ENCODE results near the gene SNX17. TPM values are rescaled to one million over a fixed set of nuclear protein-coding genes. Genes with fewer than 3 reads are reported as not detected.

The SNX17 gene
- total RNA-seq, 1 donor from 2014 or later = 129 TPM

DNA sequence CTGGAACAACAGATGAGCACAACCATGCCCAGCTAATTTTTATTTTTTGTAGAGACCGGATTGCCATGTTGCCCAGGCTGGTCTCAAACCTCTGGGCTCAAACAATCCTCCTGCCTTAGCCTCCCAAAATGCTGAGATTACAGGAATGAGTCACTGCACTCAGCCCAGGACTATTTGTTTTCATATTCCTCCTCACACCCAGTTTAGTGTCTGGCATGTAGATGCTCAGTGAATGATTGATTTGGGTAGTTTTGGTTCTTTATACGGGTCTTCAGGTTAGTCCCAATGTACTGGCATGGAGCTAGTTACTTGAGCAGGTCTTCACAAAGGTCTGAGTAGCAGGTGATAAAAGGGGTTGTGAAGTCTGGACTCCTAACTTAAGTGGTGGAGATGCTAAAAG is 6.5 kb upstream of the SNX17 start:
- intact Hi-C loops (cut with micrococcal nuclease) = no loop called here

DNA sequence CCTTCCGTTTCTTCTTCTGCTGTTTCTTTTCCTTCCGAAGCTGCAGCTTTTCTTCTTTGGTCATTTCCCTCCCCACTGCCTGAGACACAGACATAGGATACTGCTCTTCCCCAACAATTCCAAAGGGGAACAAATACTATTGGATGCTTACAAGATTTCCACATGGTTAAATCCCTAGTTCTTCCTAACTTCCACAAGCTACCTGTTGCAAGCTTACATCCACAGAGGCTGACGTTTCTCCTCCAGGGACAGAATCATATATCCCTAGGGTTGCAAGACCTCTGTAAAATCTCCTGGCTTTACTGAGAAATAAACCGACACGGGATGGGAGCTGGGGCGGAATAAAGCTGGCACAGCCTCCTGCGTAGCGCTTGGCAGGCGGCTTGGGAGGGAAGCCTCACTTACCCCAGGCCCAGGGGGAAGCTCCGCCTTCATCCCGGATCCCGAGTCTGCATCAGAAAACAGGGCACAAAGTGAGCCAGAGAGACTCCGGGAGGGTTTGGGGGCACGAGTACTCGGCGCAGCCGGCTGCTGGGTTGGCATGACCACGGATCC is 868 bp upstream of the SNX17 start:
- intact Hi-C loops (cut with micrococcal nuclease) = loop anchor here (1.0 to 5.0 kb wide), 18 partner anchors 11 to 1503 kb away; partner anchors contain the start of genes ATRAID, CAD, CCDC121 and GPN1

DNA sequence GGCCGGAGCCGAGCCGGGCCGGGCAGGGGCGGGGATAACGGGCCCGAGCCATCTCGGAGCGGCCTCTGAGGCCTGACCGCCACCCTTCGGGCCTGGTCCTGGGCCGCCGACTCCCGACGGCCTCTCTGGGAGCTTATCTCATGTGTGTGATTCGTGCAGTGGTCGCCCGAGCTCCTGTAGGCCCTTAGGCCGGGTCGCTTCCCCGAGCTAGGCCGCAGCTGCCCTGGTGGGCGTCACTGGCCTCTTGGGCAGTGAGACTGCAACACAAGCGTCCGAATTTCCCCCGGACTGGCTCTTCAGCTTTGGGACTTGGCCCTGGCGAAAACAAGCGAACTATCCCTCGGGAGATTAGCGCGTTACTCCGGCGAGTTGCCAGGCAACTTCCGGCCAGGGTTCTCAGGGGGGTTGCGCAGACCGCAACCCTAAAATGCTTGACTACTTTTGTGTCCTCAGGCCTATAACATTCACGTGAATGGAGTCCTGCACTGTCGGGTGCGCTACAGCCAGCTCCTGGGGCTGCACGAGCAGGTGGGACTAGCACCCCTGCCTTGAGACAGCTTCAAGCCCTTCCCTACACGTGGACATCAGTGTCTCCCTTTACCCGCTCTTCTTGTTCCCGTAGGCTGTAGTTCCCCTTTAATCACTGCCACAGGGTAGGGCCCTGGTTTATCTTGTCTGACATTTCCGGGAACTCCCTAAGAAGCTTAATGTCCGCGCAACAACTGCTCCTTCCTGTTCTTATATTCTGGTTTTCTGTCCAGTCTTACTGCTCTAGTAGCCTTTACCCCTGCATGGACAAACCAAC is 602 bp downstream of the SNX17 start:
- intact Hi-C loops (cut with micrococcal nuclease) = loop anchor here (1.0 to 5.0 kb wide), 18 partner anchors 9 to 1501 kb away; partner anchors contain the start of genes ATRAID, CAD, CCDC121 and GPN1

DNA sequence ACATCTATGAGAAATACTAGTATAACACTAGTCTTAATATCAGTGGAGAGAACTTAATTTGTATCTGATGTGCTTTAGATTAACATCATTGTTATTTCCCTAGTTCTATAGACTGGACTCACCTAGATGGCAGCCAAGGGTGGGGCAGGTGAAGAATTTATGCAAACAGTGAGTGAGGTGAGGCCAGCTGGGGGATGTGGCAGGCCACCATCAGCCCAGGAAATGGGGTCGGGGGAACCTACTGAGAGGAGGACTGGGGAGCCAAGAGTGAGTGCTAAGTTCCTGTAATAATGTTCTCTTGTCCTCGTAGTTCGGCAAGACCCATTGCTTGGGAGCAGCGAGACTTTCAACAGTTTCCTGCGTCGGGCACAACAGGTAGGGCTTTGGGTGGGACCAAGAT is 2.5 kb downstream of the SNX17 start:
- intact Hi-C loops (cut with micrococcal nuclease) = loop anchor here (5.0 kb wide), 3 partner anchors 241 to 1499 kb away; partner anchors contain the start of genes PREB, TMEM214 and TRMT61B

DNA sequence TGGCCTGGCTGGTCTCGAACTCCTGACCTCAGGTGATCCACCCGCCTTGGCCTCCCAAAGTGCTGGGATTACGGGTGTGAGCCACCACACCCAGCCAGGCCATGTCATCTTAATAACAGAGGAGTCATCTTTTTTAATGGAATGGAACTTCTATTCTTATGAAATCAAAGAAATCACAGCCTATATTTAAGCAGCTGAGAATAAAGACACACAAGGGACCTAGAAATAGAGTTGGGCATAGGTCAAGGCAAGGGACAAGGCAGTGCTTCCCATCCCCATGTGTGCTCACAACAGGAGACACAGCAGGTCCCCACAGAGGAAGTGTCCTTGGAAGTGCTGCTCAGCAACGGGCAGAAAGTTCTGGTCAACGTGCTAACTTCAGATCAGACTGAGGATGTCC is 3.2 kb downstream of the SNX17 start:
- intact Hi-C loops (cut with micrococcal nuclease) = loop anchor here (5.0 kb wide), 3 partner anchors 241 to 1499 kb away; partner anchors contain the start of genes PREB, TMEM214 and TRMT61B

DNA sequence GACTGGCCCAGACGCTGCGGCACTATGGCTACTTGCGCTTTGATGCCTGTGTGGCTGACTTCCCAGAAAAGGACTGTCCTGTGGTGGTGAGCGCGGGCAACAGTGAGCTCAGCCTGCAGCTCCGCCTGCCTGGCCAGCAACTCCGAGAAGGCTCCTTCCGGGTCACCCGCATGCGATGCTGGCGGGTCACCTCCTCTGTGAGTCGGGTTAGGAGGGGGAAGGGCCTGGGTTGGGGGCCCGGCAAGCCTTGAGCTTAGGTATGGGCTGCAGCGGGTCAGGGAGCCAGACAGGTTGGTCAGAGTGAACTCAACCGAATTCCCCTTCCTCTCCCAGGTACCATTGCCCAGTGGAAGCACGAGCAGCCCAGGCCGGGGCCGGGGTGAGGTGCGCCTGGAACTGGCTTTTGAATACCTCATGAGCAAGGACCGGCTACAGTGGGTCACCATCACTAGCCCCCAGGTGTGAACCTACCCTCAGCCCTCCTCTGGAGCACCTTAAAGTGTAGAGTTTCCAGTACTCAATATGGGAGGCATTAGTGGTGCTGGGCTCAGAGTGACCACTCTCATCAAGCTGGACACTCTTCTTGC is 5.2 kb downstream of the SNX17 start:
- intact Hi-C loops (cut with micrococcal nuclease) = no loop called here

DNA sequence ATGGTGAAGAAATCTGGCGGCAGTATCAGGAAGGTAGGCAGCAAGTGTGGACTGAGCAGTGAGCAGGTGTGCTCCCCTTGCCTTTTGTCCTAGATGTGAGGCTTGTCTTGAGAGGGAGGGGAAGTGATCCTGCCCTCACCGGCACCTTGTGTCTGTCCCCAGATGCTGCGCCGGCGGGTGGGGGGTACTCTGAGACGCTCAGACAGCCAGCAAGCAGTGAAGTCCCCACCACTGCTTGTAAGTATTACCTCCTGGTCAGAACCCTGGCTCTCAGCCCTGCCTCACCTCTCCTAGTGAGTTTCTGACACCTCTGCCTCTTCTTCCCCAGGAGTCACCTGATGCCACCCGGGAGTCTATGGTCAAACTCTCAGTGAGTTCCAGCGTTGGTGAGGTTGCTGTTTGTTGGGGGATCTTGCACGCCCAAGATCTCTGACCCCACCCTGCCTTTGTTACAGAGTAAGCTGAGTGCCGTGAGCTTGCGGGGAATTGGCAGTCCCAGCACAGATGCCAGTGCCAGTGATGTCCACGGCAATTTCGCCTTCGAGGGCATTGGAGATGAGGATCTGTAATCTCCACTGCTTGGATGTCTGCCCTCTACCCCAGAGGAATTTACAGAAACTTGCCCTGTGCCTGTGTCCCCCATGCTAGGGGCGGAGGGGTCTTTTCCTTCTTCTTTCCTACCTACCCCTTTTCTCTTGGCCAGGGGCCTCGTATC is 5.9 kb downstream of the SNX17 start:
- intact Hi-C loops (cut with micrococcal nuclease) = no loop called here

DNA sequence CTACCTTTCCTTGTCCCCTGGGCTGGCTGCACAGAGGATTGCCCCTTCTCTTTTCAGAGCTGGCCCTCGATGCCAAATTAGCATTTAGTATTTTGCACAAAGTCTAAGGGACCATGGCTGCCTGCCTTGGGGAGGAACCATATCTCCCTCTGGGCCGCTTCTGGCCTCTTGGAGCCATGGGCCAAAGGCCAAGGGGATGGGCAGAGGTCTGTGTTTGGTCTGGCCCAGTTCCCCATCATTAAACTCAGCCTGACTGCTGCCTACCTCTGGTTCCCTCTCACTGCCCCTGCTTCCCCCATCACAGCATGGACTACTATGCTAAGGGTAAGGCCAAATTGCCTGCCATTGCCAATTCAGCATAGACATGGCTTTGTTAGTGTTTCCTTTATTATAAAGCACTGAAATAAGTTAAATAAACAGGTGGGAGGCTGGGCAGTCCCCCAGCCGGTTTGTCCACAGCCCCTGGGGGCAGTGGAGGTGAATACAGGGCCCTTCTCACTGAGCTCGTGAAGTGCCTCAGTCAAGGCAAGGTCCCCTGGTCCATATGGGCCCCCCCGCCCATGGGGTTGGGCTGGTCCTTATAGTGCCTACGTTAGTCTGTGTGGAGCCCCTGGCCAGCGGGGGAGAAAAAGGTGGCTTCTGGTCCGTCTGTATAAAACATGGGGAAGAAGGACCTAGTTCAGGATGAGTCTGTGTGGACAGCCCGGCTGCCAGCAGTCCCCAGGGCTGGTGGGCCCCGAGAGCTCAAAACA is 6.6 kb downstream of the SNX17 start:
- intact Hi-C loops (cut with micrococcal nuclease) = no loop called here

DNA sequence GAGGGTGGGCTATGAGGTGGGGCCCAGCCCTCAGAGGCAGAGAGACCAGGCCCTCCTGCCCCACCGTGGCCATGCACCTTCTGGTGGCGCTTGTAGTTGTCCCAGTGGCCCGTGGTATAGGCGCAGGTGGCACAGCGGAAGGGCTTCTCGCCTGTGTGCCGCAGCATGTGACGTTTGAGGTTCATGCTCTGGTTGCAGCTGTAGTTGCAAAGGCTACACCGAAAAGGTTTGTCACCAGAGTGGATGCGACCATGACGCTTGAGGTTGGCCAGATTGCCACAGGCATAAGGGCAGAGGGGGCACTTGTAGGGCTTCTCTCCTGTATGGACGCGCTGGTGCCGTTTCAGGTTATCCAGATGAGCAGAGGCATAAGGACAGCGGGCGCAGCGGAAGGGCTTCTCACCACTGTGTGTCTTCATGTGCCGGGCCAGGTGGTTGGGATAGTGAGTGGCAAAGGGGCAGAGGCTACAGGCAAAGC is 7.2 kb downstream of the SNX17 start:
- intact Hi-C loops (cut with micrococcal nuclease) = no loop called here

DNA sequence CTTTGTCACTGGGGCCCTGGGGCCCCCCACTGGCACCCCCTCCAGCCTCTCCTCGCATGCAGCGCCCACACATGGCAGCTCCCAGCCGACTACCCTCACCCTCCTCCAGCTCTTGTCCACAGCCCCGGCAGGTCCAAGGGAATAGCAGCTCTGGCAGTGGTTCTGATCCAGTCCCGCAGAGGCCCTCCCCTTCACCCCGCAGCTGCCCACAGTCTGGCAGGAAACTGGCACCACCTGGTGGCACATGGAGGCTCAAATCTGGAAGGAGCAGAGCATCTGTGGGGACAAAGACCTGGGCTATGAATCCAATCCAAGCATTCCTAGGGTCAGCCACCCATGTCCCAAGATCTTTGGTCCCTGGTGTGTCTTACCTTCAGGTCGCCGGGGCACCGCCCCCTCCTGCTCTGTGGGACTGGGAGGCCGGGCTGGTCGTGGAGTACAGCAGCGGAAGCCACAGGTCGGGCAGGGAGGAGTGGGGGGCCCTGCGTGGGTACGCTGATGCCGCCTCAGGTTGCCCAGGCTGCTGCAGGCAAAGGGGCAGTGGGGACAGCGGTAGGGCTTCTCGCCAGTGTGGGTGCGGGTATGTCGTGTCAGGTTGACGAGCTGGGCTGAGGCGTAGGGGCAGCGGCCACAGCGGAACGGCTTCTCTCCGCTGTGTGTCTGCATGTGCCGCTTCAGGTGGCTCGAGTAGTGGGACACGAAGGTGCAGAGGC is 7.8 kb downstream of the SNX17 start:
- intact Hi-C loops (cut with micrococcal nuclease) = no loop called here

DNA sequence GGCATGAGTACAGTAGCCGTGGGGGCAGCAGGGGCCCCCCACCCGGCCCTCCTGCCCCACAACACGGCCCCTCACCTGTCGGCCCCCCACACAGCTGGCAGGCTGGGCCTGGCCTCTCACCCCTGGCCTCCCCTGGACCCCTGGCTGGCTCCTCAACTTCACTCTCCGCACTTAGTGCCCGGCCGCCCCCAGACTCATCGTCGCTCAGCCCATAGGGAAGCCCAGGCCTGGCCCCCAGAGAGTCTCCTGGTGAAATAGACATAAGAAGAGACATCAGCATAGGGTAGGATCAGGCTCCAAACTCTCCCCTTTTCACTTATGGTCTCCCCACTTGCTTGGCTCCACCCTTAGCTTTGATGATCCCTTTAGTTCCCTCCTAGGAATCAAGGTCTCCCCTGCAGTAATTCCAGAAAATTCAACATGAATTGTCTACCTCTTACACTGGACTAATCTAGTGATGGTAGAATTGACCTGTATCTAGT is 8.4 kb downstream of the SNX17 start:
- intact Hi-C loops (cut with micrococcal nuclease) = no loop called here

DNA sequence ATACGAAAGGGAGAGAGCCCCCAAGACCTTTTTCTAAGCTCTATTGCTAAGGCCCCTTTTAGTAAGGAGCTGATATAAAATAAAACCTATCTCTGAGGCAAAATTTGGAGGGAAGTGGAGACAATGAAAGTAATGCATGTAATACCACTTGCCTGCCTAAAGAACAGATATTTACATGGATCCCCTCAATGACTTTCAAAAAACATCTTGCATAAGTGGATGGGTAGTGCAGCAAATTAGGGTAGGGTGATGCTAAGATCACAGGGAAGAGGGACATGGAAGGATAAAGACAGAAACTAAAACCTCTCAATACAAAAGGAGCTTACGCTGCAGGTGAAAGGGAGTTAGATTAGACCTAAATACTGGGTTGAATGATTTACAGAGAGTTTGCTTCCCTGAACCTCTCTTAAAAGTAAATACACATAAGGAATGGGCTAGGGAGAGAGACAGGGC is 9.0 kb downstream of the SNX17 start:
- intact Hi-C loops (cut with micrococcal nuclease) = no loop called here

DNA sequence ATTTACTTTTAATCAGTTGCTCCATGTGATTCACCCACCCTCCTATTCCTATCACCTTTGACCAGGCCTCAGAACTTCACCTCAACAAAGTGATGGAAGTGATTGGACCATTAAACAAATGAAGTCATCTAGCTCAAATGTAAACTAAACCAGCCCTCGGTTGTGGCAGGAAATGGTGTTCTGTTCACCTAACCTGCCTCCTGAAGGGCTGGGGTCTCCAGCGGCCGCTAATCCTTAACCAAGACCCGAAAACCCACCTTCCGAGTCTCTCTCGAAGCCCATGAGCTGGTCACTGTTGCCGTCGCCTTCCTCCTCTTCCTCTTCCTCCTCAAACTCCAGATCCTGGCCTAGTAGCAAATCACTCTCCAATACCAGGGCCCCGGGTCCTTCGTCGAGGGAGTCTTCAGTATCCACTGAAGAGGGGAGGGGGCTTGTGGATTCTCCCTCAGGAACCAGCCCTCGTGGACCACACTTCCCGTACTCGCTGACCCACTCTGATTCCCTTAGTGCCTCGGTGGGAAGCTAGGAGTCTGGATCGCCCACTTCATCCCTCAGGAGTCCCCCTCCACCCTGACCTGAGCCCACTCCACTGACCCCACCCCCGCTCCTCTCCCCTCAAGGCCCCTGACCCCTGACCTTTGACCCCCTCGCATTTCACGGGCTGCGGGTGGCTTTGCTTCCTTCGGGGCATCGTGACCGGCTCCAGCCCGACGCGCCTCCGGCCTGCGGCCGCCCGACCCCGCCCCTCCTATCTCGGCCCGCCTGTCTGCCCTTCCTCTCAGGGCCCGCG is 9.6 kb downstream of the SNX17 start:
- intact Hi-C loops (cut with micrococcal nuclease) = loop anchor here (1.0 to 2.0 kb wide), 7 partner anchors 10 to 283 kb away; partner anchors contain the start of genes EIF2B4, GTF3C2, IFT172 and MPV17

DNA sequence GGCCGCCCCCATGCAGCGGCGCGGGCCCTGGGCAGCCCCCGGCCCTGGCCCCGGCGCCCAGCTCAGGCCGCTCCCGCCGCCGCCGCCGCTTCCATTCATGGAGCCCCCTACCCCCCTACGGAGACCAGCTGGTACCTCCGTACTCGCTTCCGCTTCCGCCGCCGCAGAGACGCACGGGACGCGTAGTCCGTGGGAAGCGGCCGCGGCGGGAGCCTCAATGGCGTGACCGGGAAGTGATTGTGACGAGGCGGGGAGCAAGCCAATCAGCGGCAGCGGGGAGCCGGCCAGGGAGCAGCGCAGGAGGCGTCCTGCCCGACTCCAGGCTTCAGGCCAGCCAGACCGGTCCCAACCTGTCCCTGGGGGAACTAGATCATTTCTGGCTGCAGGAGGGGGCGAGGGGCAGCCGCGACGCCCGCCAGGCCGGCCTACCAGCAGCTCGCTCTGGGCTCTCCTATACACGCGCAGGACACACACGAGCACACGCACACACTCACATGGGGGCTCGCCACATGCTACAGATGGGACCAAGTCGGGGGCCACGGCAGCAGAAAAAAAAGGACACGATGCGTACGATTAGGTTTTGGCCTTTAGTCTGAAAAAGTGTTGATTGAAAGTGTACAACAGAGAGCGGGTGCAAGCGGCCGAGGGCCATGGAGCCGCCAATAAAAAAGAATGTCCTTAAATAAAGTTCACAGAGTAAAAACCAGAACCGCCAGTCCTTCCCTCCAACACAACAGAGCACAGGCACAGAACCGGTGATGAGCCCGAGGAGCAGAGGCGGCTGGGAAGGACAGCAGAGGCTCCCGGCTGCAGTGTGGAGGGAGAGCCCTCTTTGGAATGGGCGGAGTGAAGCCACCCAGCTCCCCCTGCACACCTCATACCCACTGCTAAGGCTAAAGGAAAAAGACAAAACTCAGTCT is 10.5 kb downstream of the SNX17 start, which contains the start of gene ZNF513:
TSS of gene ZNF513 (minus strand) at position 109 of the 920 bp plus-strand sequence. CDS start 208 bp downstream, outside the sequence.
- intact Hi-C loops (cut with micrococcal nuclease) = loop anchor here (1.0 to 2.0 kb wide), 7 partner anchors 11 to 282 kb away; partner anchors contain the start of genes EIF2B4, GTF3C2, IFT172 and MPV17

DNA sequence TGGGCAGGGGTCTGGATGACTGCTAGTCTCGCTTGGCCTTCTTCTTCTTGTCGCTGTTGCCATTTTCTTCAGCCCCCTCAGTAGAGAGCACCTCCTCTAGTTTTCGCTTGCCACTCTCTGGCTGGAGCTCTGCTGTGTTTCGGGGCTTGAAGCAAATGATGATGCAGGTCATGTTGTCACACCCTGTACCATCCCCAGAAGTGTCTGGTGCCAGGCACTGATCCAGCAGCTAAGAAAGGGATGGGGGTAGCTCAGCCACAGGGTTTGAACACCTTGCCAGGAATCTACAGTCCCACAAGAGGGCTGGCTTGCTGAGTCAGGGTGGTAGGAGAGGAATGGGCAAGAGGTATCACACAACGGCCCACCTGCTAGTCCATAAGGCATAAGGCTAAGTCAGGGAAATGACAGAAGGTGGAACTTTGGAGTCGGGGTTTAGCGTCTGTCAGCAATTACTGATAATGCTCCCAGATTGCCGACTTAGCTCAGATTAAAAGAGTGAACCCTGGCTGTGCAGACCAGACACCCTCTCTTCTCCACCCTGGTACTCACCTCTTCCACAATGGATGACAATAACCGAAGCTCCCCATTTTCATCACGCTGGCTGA is 11.3 kb downstream of the SNX17 start:
- intact Hi-C loops (cut with micrococcal nuclease) = loop anchor here (2.0 kb wide), 1 partner anchor 59 kb away; the partner anchor contains the start of gene MPV17

DNA sequence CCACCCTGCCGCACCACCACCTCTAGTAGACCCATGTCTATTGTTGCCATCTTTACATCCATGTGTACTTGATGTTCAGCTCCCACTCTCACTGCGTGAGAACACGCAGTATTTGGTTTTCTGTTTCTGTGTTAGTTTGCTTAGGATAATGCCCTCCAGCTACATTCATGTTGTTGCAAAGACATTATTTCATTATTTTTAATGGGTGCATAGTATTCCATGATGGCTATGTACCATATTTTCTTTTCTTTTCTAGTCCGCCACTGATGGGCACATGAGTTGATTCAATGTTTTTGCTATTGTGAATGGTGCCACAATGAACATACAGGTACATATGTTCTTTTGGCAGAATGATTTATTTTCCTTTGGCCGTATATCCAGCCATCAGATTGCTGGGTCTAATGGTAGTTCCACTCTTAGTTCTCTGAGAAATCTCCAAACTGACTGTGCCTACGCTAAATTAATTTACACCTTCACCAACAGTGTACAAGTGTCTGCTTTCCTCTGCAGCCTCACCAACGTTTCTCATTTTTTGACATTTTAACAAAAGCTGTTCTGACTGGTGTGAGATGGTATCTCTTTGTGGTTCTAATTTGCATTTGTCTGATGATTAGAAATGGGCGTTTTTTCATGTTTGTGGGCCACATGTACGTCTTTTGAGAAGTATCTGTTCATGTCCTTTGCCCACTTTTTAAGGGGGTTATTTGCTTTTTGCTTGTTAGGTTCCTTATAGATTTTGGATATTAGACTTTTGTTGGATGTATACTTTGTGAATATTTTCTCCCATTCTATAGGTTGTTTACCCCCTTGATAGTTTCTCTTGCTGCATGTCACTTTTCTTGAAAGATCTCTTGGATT is 20.6 kb downstream of the SNX17 start:
- intact Hi-C loops (cut with micrococcal nuclease) = no loop called here

Measured in T-helper 1 cell treated with Interleukin-12 subunit alpha and Interleukin-12 subunit beta and Interleukin-4 antibody, amounts not matched to agents 30 ng/mL and 1 ng/mL, for 36 hours (primary cell).